ENCODE results near the gene GCDH.

GCDH gene

GRCh38 chr19:12930002-12930645, 39.2 kb downstream of the GCDH start:
- ATAC-seq, result no peak
- TF ChIP-seq TSHZ2 (CRISPR knock-in tag; IDR thresholded peaks at IDR 0.05) (no peak), ESRRG (CRISPR knock-in tag; IDR thresholded peaks at IDR 0.05) (no peak)

- TF ChIP-seq PPARA (CRISPR knock-in tag; IDR thresholded peaks at IDR 0.05; ENCODE audit: borderline replicate concordance) (no peak), SNAI2 (CRISPR knock-in tag; IDR thresholded peaks at IDR 0.05) (no peak), ZNF70 (CRISPR knock-in tag; IDR thresholded peaks at IDR 0.05) (no peak), CSRNP3 (CRISPR knock-in tag; IDR thresholded peaks at IDR 0.05) (no peak), ARNTL (CRISPR knock-in tag; IDR thresholded peaks at IDR 0.05; ENCODE audit: borderline replicate concordance, low read depth) (no peak), TSHZ2 (CRISPR knock-in tag; IDR thresholded peaks at IDR 0.05) (no peak), CREB5 (CRISPR knock-in tag; IDR thresholded peaks at IDR 0.05; ENCODE audit: low read depth) (no peak)
- peak; percentile 17 for ATAC-seq
Observed at GRCh38 chr19:12932392-12933286, 41.7 kb downstream of the GCDH start.

- TF ChIP-seq TSHZ2 (CRISPR knock-in tag; IDR thresholded peaks at IDR 0.05) (peak; percentile 74; the same call in 1 of the 2 replicates), BACH2 (CRISPR knock-in tag; IDR thresholded peaks at IDR 0.05; ENCODE audit: borderline replicate concordance) (no peak), CSDC2 (CRISPR knock-in tag; IDR thresholded peaks at IDR 0.05) (no peak), ISL1 (CRISPR knock-in tag; IDR thresholded peaks at IDR 0.05) (no peak), ZC3H10 (CRISPR knock-in tag; IDR thresholded peaks at IDR 0.05) (no peak), TCF4 (CRISPR knock-in tag; IDR thresholded peaks at IDR 0.05; ENCODE audit: borderline replicate concordance) (no peak), ESRRG (CRISPR knock-in tag; IDR thresholded peaks at IDR 0.05) (no peak), ZFP3 (CRISPR knock-in tag; IDR thresholded peaks at IDR 0.05) (no peak), SNAI2 (CRISPR knock-in tag; IDR thresholded peaks at IDR 0.05) (0 out of 2 replicates have a peak, but pooled peaks have one; percentile 60), ZNF565 (CRISPR knock-in tag; conservative IDR thresholded peaks at IDR 0.05; ENCODE audit: low read depth) (no peak), ZNF70 (CRISPR knock-in tag; IDR thresholded peaks at IDR 0.05) (no peak), TOX (CRISPR knock-in tag; IDR thresholded peaks at IDR 0.05; ENCODE audit: borderline replicate concordance) (no peak)
- ATAC-seq, result peak; percentile 85
Observed at GRCh38 chr19:12933287-12934072, 42.5 kb downstream of the GCDH start, which contains the start of gene FARSA. FARSA (minus strand) TSS chr19:12933711; CDS start chr19:12933696, 15 bp downstream.
